GM13977 (cell line): Measurements from ENCODE around the gene PDLIM5.

Source experiments
- DNase-seq: peaks from one replicate; pipeline ENCODE4 v3.0.0; 2012; ENCODE audit warnings: low spot score
- CTCF ChIP-seq: IDR thresholded peaks from 2 replicates; pipeline ENCODE4 v1.5.1; 2012; ENCODE audit warnings: mild to moderate bottlenecking, control low read depth; ENCODE audit not compliant: insufficient read depth; ENCODE audit errors: extremely low read depth, missing control alignments
- in situ Hi-C: fragments of 300-500 bp; cut with MboI; formaldehyde crosslinking; loops from one replicate; pipeline ENCODE4 v1.12.0; 2022; ENCODE audit warnings: low sequenced_read_pairs, low pct_unique_long_range_greater_than_20kb, mixed read lengths, inconsistent platforms; ENCODE audit not compliant: unreplicated experiment

The PDLIM5 gene

GRCh38 chr4:94648699-94649098, 197.0 kb downstream of the PDLIM5 start:
- no peak for DNase-seq
- no peak for TF ChIP-seq CTCF
- in situ Hi-C loops, result no loop called here

GRCh38 chr4:94649381-94650133, 197.8 kb downstream of the PDLIM5 start:
- DNase-seq, result no peak
- no peak for TF ChIP-seq CTCF
- in situ Hi-C loops, result no loop called here

DNA sequence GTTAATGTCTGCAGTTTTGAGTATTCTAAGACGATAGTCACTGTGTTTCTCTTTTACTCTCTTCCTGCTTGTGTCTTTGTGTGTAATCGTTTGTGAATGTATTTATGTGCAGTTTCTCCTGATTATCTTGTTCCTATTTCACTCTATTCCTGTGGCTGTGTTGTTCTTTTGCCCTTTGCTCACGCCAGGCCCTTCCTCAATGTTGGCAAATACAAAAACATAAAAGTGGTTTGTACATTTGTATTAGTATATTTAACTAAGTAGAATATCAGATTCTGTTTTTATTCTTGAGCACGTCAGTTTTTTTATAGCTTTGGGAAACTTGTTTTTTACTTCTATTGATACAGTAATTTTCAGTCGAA, 198.4 kb downstream of the PDLIM5 start:
- no peak for TF ChIP-seq CTCF
- in situ Hi-C loops, result no loop called here
- DNase-seq, result no peak

- no peak for DNase-seq
- in situ Hi-C loops, result no loop called here
- no peak for TF ChIP-seq CTCF
Observed at GRCh38 chr4:94650690-94651089, 198.9 kb downstream of the PDLIM5 start.

- no peak for DNase-seq
- no peak for TF ChIP-seq CTCF
- in situ Hi-C loops, result no loop called here
Observed at GRCh38 chr4:94653095-94653649, 201.4 kb downstream of the PDLIM5 start.

DNA sequence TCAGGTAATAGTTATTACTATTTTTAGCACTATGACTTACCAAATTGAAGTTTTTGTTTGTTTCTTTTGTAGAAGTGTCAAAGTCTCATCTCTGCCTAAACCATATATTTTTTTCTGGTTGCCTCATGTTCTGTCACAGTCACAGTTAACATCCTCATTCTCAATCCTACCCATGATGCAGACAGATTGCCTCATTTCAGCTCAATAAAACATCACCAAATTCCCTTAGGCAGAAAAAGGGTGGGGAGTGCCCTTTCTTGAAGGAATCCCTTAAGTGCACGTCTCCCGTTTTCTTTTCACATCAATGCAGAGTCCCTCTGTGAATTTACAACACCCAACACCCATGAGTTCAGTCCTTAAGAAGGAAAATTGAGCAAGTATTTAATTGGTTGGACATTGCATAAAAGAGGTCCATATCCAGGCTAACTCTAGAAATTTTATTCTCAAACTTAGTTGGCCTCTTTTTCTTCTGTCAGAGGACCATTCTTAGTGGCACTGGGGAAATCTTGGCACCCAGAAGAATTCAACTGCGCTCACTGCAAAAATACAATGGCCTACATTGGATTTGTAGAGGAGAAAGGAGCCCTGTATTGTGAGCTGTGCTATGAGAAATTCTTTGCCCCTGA, 202.4 kb downstream of the PDLIM5 start:
- TF ChIP-seq CTCF, result no peak
- DNase-seq, result no peak
- in situ Hi-C loops, result no loop called here
